B cell (primary cell): ENCODE results near the gene RMDN2. TPM values are rescaled to one million over a fixed set of nuclear protein-coding genes. Genes with fewer than 3 reads are reported as not detected.

ENCODE experiments used
- ATAC-seq: fragments of 200-7000 bp; cut with Tn5 transposase; one replicate; pipeline ENCODE4 v1.10.0; 2021; ENCODE audit warnings: low read depth, mild to moderate bottlenecking, moderate number of reproducible peaks, moderate library complexity
- CTCF ChIA-PET: fragments of 350-600 bp; sonication (Branson Sonifier 250); formaldehyde crosslinking; loops from one replicate; lab custom pipeline; 2021; ENCODE audit warnings: antibody characterized with exemption, inconsistent platforms; lab: Charles Lee
- POLR2A ChIA-PET: fragments of 350-600 bp; sonication (Branson Sonifier 250); formaldehyde crosslinking; loops from one replicate; lab custom pipeline; 2021; ENCODE audit warnings: antibody characterized with exemption; lab: Charles Lee
- DNase-seq: peaks from one replicate; pipeline ENCODE4 v3.0.0; 2013
- H2AFZ ChIP-seq: 2 replicates; pipeline ENCODE4 v1.6.1; 2012; ENCODE audit warnings: mild to moderate bottlenecking, low read depth, low read length; ENCODE audit not compliant: insufficient read depth, poor library complexity, severe bottlenecking
- H3K27ac ChIP-seq, 2 donors: 1 replicate in 1 of 2; 2 replicates in 1 of 2; pipeline ENCODE4 v1.5.1; 2012 to 2013; ENCODE audit warnings: low read length in 2 of 2, mild to moderate bottlenecking in 2 of 2, moderate library complexity in 1 of 2
- H3K27me3 ChIP-seq, 4 experiments: fragments of 200-600 bp in 1 of 4; sonication (generic) in 1 of 4; replicated peaks in 1 of 4; 1 replicate in 2 of 4; 2 replicates in 2 of 4; pipeline versions ENCODE4 v1.6.1 to v1.7.0; 2013 to 2016; ENCODE audit warnings: low read length in 3 of 4, mild to moderate bottlenecking in 2 of 4, mixed read lengths in 1 of 4, moderate library complexity in 1 of 4; ENCODE audit not compliant: insufficient read depth in 4 of 4, control insufficient read depth in 3 of 4; ENCODE audit errors: control extremely low read depth in 1 of 4
- H3K36me3 ChIP-seq, 2 experiments: replicated peaks in 1 of 2; 1 replicate in 1 of 2; 2 replicates in 1 of 2; pipeline versions ENCODE4 v1.6.1 to v1.7.1; 2013; ENCODE audit warnings: low read length in 1 of 2; ENCODE audit not compliant: insufficient read depth in 2 of 2, control insufficient read depth in 1 of 2; ENCODE audit errors: control extremely low read depth in 1 of 2, extremely low read depth in 1 of 2
- H3K4me1 ChIP-seq, 2 donors: fragments of 200-600 bp in 1 of 2; sonication (generic) in 1 of 2; 1 replicate in 1 of 2; 2 replicates in 1 of 2; pipeline versions ENCODE4 v1.5.1 to v1.6.1; 2013 to 2017; ENCODE audit warnings: low read length in 2 of 2; ENCODE audit not compliant: control insufficient read depth in 2 of 2, insufficient read depth in 2 of 2
- H3K4me2 ChIP-seq: replicated peaks from 2 replicates; pipeline ENCODE3; 2012; ENCODE audit warnings: mild to moderate bottlenecking, low read depth, low read length; ENCODE audit not compliant: poor library complexity, severe bottlenecking
- H3K4me3 ChIP-seq, 5 experiments: fragments of 200-600 bp in 1 of 5; sonication (generic) in 1 of 5; 1 replicate in 3 of 5; 2 replicates in 2 of 5; pipeline versions ENCODE4 v1.5.1 to v1.7.0; 2011 to 2016; ENCODE audit warnings: low read length in 4 of 5, mild to moderate bottlenecking in 4 of 5, low read depth in 2 of 5, control low read depth in 1 of 5, moderate library complexity in 1 of 5; ENCODE audit not compliant: insufficient read depth in 1 of 5; ENCODE audit errors: control extremely low read depth in 1 of 5, extremely low read depth in 1 of 5
- H3K79me2 ChIP-seq: fragments of 200-600 bp; sonication (generic); one replicate; pipeline ENCODE4 v1.6.0; 2016; ENCODE audit warnings: low read length; ENCODE audit not compliant: control insufficient read depth, insufficient read depth
- H3K9ac ChIP-seq: fragments of 200-600 bp; sonication (generic); 2 replicates; pipeline ENCODE4 v1.6.1; 2017; ENCODE audit warnings: mild to moderate bottlenecking, low read length, moderate library complexity
- H3K9me3 ChIP-seq, 3 donors: one replicate each; pipeline versions ENCODE4 v1.6.1 to v1.7.1; 2013; ENCODE audit warnings: low read length in 2 of 3; ENCODE audit not compliant: control insufficient read depth in 2 of 3, insufficient read depth in 1 of 3; ENCODE audit errors: control extremely low read depth in 1 of 3
- H4K20me1 ChIP-seq: 2 replicates; pipeline ENCODE4 v1.6.0; 2012; ENCODE audit warnings: mild to moderate bottlenecking, low read length; ENCODE audit not compliant: insufficient read depth, control insufficient read depth, poor library complexity, severe bottlenecking
- H3K27ac Mint-ChIP-seq: one replicate; pipeline ENCODE4 v1.8.0; 2021; ENCODE audit warnings: mixed read lengths
- H3K27me3 Mint-ChIP-seq: one replicate; pipeline ENCODE4 v1.8.0; 2021; ENCODE audit warnings: mixed read lengths
- H3K4me1 Mint-ChIP-seq: one replicate; pipeline ENCODE4 v1.8.0; 2021; ENCODE audit warnings: mixed read lengths
- H3K4me3 Mint-ChIP-seq: one replicate; pipeline ENCODE4 v1.8.0; 2021; ENCODE audit warnings: mixed read lengths
- H3K9me3 Mint-ChIP-seq: one replicate; pipeline ENCODE4 v1.8.0; 2022; ENCODE audit warnings: mixed read lengths; ENCODE audit not compliant: insufficient read depth
- EZH2 ChIP-seq: IDR thresholded peaks from 2 replicates; pipeline ENCODE4 v1.6.1; 2012; ENCODE audit warnings: borderline replicate concordance, low read depth, mild to moderate bottlenecking, moderate library complexity, low read length; ENCODE audit not compliant: insufficient read depth, poor library complexity, severe bottlenecking
- WGBS: methylation state at CpG from one replicate; pipeline ENCODE4 v1.1.5; 2013; ENCODE audit warnings: missing lambda C conversion rate; ENCODE audit not compliant: insufficient coverage; 5-methylcytosine and 5-hydroxymethylcytosine counted together
- intact Hi-C: fragments of 100-400 bp; cut with micrococcal nuclease; formaldehyde crosslinking; loops from one replicate; pipeline ENCODE4 v1.10.0; 2022
- polyA plus RNA-seq: library from polyadenylated mRNA; depleted of rRNA; stranded (reverse); fragments of >200 nt; gene quantifications from 2 replicates; pipeline ENCODE4 v1.2.3, GENCODE V29; 2012
- total RNA-seq, 2 donors: library from RNA; stranded (reverse); fragments of 120-200 nt in 1 of 2; gene quantifications; 1 replicate in 1 of 2; 2 replicates in 1 of 2; pipeline versions ENCODE4 v1.2.3 to v1.2.4, GENCODE V29; 2013 to 2022
- TF ChIP-seq, protein P1 (sequence below): fragments of 200-600 bp; IDR thresholded peaks from one replicate; pipeline ENCODE4 v1.8.0; 2022; ENCODE audit warnings: antibody characterized with exemption, mild to moderate bottlenecking

The RMDN2 gene
- total and polyA plus RNA-seq, 2 donors (not counting 1 experiment from before 2014, with no cell fraction given), result 6.4 to 6.6 TPM

- Histone ChIP-seq H3K9me3 (no peaks in the 10 kb centered on the region), H4K20me1 (no peaks in the 10 kb centered on the region), H3K4me2 (no peak overlapping the region), H3K27ac (no peak overlapping the region), H3K36me3 (no peaks in the 10 kb centered on the region), H3K4me3 (no peak overlapping the region), H2AFZ (no peak overlapping the region), H3K79me2 (no peaks in the 10 kb centered on the region), H3K27me3 (peaks cover 0 to under 1% (median 0%) of the 10 kb centered on the region in 4 experiments), H3K4me1 (no peaks in the 10 kb centered on the region), H3K9ac (no peak overlapping the region)
- no peak overlapping the region for H3K27ac Mint-ChIP-seq
- peaks cover 19% of the 10 kb centered on the region for H3K27me3 Mint-ChIP-seq
- WGBS, result 88% methylated on average over 2 of the region's 3 CpGs
- POLR2A ChIA-PET, result no interaction called here
- TF ChIP-seq EZH2, result no peak
- TF ChIP-seq, protein P1, sequence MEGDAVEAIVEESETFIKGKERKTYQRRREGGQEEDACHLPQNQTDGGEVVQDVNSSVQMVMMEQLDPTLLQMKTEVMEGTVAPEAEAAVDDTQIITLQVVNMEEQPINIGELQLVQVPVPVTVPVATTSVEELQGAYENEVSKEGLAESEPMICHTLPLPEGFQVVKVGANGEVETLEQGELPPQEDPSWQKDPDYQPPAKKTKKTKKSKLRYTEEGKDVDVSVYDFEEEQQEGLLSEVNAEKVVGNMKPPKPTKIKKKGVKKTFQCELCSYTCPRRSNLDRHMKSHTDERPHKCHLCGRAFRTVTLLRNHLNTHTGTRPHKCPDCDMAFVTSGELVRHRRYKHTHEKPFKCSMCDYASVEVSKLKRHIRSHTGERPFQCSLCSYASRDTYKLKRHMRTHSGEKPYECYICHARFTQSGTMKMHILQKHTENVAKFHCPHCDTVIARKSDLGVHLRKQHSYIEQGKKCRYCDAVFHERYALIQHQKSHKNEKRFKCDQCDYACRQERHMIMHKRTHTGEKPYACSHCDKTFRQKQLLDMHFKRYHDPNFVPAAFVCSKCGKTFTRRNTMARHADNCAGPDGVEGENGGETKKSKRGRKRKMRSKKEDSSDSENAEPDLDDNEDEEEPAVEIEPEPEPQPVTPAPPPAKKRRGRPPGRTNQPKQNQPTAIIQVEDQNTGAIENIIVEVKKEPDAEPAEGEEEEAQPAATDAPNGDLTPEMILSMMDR, result no peak
- ATAC-seq (no peak), DNase-seq (no peak)
- intact Hi-C loops, result no loop called here
- H3K9me3 Mint-ChIP-seq, result no peaks in the 10 kb centered on the region
- peaks cover 3% of the 10 kb centered on the region for H3K4me1 Mint-ChIP-seq
- CTCF ChIA-PET, result interaction anchor here (1.4 to 4.3 kb wide), 4 partner anchors 8 to 490 kb away, joined by 3 to 29 read pairs (median 5); no protein-coding TSS in a partner anchor
- H3K4me3 Mint-ChIP-seq, result no peak overlapping the region
Measured at GRCh38 chr2:37885329-37885993, 39.6 kb upstream of the RMDN2 start.

DNA sequence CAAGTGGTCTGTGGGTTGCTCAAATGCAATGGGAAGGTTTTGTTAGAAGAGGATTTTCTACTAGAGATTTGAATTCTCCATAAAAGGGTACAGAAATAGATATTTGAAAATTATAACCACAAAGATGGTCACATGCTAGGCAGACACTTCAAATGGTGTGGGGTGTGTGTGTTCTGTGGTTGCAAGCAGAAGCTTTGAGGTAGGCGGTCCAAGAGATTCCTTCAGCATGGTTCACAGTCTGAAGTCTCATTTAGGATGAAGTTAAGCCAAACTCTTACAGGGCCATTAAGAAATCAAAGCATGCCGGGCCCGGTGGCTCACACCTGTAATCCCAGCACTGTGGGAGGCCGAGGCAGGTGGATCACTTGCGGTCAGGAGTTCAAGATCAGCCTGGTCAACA is 38.3 kb upstream of the RMDN2 start:
- ATAC-seq, result no peak
- H3K9me3 Mint-ChIP-seq, result no peaks in the 10 kb centered on the region
- no peak overlapping the region for H3K4me3 ChIP-seq
- H4K20me1 ChIP-seq, result no peaks in the 10 kb centered on the region
- no peaks in the 10 kb centered on the region for H3K9me3 ChIP-seq
- WGBS, result 69% methylated on average over 2 of the region's 5 CpGs
- no peak overlapping the region for H2AFZ ChIP-seq
- TF ChIP-seq, protein P1, result no peak
- no peaks in the 10 kb centered on the region for H3K27me3 ChIP-seq
- POLR2A ChIA-PET, result no interaction called here
- no peak overlapping the region for H3K9ac ChIP-seq
- CTCF ChIA-PET, result interaction anchor here (0.7 to 4.3 kb wide), 3 partner anchors 9 to 495 kb away, joined by 3 to 29 read pairs (median 3); no protein-coding TSS in a partner anchor
- H3K27me3 Mint-ChIP-seq, result peaks cover 11% of the 10 kb centered on the region
- intact Hi-C loops, result no loop called here
- peaks cover 15% of the 10 kb centered on the region for H3K4me1 Mint-ChIP-seq
- H3K4me2 ChIP-seq, result no peak overlapping the region
- H3K27ac Mint-ChIP-seq, result no peak overlapping the region
- no peak for DNase-seq
- peaks cover 11 to 12% of the 10 kb centered on the region in 2 donors for H3K4me1 ChIP-seq
- H3K79me2 ChIP-seq, result no peaks in the 10 kb centered on the region
- no peaks in the 10 kb centered on the region for H3K36me3 ChIP-seq
- no peak overlapping the region for H3K4me3 Mint-ChIP-seq
- no peak overlapping the region for H3K27ac ChIP-seq
